SK-N-SH (cell line): Measurements from ENCODE around the gene LNP1. TPM values are rescaled to one million over a fixed set of nuclear protein-coding genes. Genes with fewer than 3 reads are reported as not detected.

Source experiments
- CTCF ChIA-PET: fragments of 300-600, 350-600 bp; formaldehyde crosslinking; extraction: SDS; loops from one replicate; lab custom pipeline; 2021; lab: Yijun Ruan, JAX
- POLR2A ChIA-PET: fragments of 350-600 bp; sonication (Branson Sonifier 250); formaldehyde crosslinking; extraction: SDS; loops from one replicate; lab custom pipeline; 2020; ENCODE audit warnings: antibody characterized with exemption, inconsistent platforms; lab: Yijun Ruan, JAX
- DNase-seq: peaks from one replicate; pipeline ENCODE4 v3.0.0; 2012
- H2AFZ ChIP-seq: fragments of 200-600 bp; sonication (generic); 2 replicates; pipeline ENCODE4 v1.8.1; 2016; ENCODE audit warnings: antibody characterized with exemption, mild to moderate bottlenecking, low read depth
- H3F3A ChIP-seq: fragments of 200-600 bp; sonication (generic); replicated peaks from 2 replicates; pipeline ENCODE3; 2016; ENCODE audit warnings: antibody characterized with exemption, mild to moderate bottlenecking; ENCODE audit not compliant: insufficient read depth
- H3K27ac ChIP-seq, 2 experiments: fragments of 200-500 bp in 1 of 2; fragments of 200-600 bp in 1 of 2; sonication (Bioruptor generic) in 1 of 2; sonication (generic), shearing (Covaris generic) in 1 of 2; 2 replicates each; pipeline versions ENCODE4 v1.5.1 to v1.6.1; 2014 to 2016; ENCODE audit warnings: low read depth in 2 of 2, inconsistent platforms in 1 of 2, low read length in 1 of 2, mild to moderate bottlenecking in 1 of 2, mixed read lengths in 1 of 2
- H3K27me3 ChIP-seq: fragments of 200-600 bp; sonication (generic), shearing (Covaris generic); 2 replicates; pipeline ENCODE4 v1.6.1; 2016; ENCODE audit warnings: mixed run types; ENCODE audit not compliant: insufficient read depth
- H3K36me3 ChIP-seq, 2 experiments: fragments of 200-500 bp in 1 of 2; fragments of 200-600 bp in 1 of 2; sonication (Bioruptor generic) in 1 of 2; sonication (generic) in 1 of 2; replicated peaks in 1 of 2; 2 replicates each; pipeline versions ENCODE3 to v1.5.1; 2014 to 2016; ENCODE audit warnings: low read length in 1 of 2, mild to moderate bottlenecking in 1 of 2; ENCODE audit not compliant: insufficient read depth in 2 of 2, control insufficient read depth in 1 of 2
- H3K4me1 ChIP-seq, 2 experiments: fragments of 200-500 bp in 1 of 2; fragments of 200-600 bp in 1 of 2; sonication (Bioruptor generic) in 1 of 2; sonication (generic), shearing (Covaris generic) in 1 of 2; 2 replicates each; pipeline versions ENCODE4 v1.5.1 to v1.6.1; 2014 to 2016; ENCODE audit warnings: low read depth in 1 of 2, low read length in 1 of 2, mixed run types in 1 of 2; ENCODE audit not compliant: insufficient read depth in 2 of 2, control insufficient read depth in 1 of 2
- H3K4me2 ChIP-seq: fragments of 200-600 bp; sonication (generic), shearing (Covaris generic); 2 replicates; pipeline ENCODE4 v1.6.1; 2017; ENCODE audit warnings: mixed run types
- H3K4me3 ChIP-seq, 2 experiments: fragments of 200-500 bp in 1 of 2; fragments of 200-600 bp in 1 of 2; sonication (Bioruptor generic) in 1 of 2; sonication (generic), shearing (Covaris generic) in 1 of 2; 2 replicates each; pipeline versions ENCODE4 v1.5.1 to v1.8.1; 2014 to 2016; ENCODE audit warnings: low read depth in 2 of 2, inconsistent platforms in 1 of 2, low read length in 1 of 2, mild to moderate bottlenecking in 1 of 2, mixed read lengths in 1 of 2, moderate library complexity in 1 of 2
- H3K79me2 ChIP-seq: fragments of 200-600 bp; sonication (generic); 2 replicates; pipeline ENCODE4 v1.8.1; 2017; ENCODE audit warnings: mild to moderate bottlenecking; ENCODE audit not compliant: insufficient read depth
- H3K9ac ChIP-seq: fragments of 200-600 bp; sonication (generic); 2 replicates; pipeline ENCODE4 v1.6.1; 2017; ENCODE audit warnings: mixed run types
- H3K9me2 ChIP-seq: fragments of 200-600 bp; sonication (generic); 2 replicates; pipeline ENCODE4 v1.6.1; 2017; ENCODE audit warnings: mixed run types
- H3K9me3 ChIP-seq: fragments of 200-600 bp; sonication (generic); 2 replicates; pipeline ENCODE4 v1.6.1; 2017; ENCODE audit warnings: mixed run types, mild to moderate bottlenecking, moderate library complexity
- H4K20me1 ChIP-seq: fragments of 200-600 bp; sonication (generic); 2 replicates; pipeline ENCODE4 v1.6.1; 2017; ENCODE audit warnings: mild to moderate bottlenecking, mixed run types; ENCODE audit not compliant: insufficient read depth
- CHD2 ChIP-seq: fragments of 150-350 bp; IDR thresholded peaks from 2 replicates; pipeline ENCODE4 v1.6.1; 2018; ENCODE audit warnings: low read length; ENCODE audit not compliant: partially characterized antibody
- ELF1 ChIP-seq: IDR thresholded peaks from 2 replicates; pipeline ENCODE4 v1.4.0; 2012
- EP300 ChIP-seq, 2 experiments: IDR thresholded peaks; 2 replicates each; pipeline versions ENCODE4 v1.4.0 to v1.6.1; 2012; ENCODE audit warnings: borderline replicate concordance in 1 of 2, low read depth in 1 of 2, low read length in 1 of 2
- FOSL2 ChIP-seq: IDR thresholded peaks from 2 replicates; pipeline ENCODE4 v1.4.0; 2012; ENCODE audit warnings: low read depth, mild to moderate bottlenecking, moderate library complexity, borderline replicate concordance
- MEF2A ChIP-seq: IDR thresholded peaks from 2 replicates; pipeline ENCODE4 v1.4.0; 2012; ENCODE audit warnings: low read depth, borderline replicate concordance
- NFIC ChIP-seq: IDR thresholded peaks from 2 replicates; pipeline ENCODE4 v1.4.0; 2012; ENCODE audit warnings: borderline replicate concordance
- NRF1 ChIP-seq: IDR thresholded peaks from 2 replicates; pipeline ENCODE4 v1.6.1; 2012; ENCODE audit warnings: low read depth, mild to moderate bottlenecking, low read length
- RAD21 ChIP-seq: IDR thresholded peaks from 2 replicates; pipeline ENCODE4 v1.6.1; 2012; ENCODE audit warnings: mild to moderate bottlenecking, low read length
- RXRA ChIP-seq: IDR thresholded peaks from 2 replicates; pipeline ENCODE4 v1.4.0; 2012; ENCODE audit warnings: low read depth, mild to moderate bottlenecking, borderline replicate concordance
- SMC3 ChIP-seq: IDR thresholded peaks from 2 replicates; pipeline ENCODE4 v1.6.1; 2012; ENCODE audit warnings: low read depth, low read length, improper control_type of control experiment
- WGBS: methylation state at CpG from one replicate; pipeline ENCODE4 v1.1.6; 2017; ENCODE audit warnings: low lambda C conversion rate; 5-methylcytosine and 5-hydroxymethylcytosine counted together
- polyA plus RNA-seq, 3 experiments: library from polyadenylated mRNA; depleted of rRNA; stranded (reverse); fragments of >200 nt; gene quantifications; 2 replicates each; pipeline ENCODE4 v1.2.3, GENCODE V29; 2012
- TF ChIP-seq, protein P1 (sequence below): IDR thresholded peaks from 2 replicates; pipeline ENCODE4 v1.4.0; 2012; ENCODE audit warnings: low read depth
- TF ChIP-seq, protein P2 (sequence below): IDR thresholded peaks from 2 replicates; pipeline ENCODE4; 2012
- TF ChIP-seq, protein P3 (sequence below): fragments of 150-350 bp; IDR thresholded peaks from 2 replicates; pipeline ENCODE4 v1.6.1; 2017; ENCODE audit warnings: antibody characterized with exemption, low read length, low read depth, borderline replicate concordance
- TF ChIP-seq, protein P4 (sequence below): fragments of 150-350 bp; IDR thresholded peaks from 2 replicates; pipeline ENCODE4 v1.6.1; 2016; ENCODE audit warnings: mild to moderate bottlenecking, low read depth, low read length
- TF ChIP-seq, protein P5 (sequence below): IDR thresholded peaks from 2 replicates; pipeline ENCODE4 v1.6.1; 2012; ENCODE audit warnings: mild to moderate bottlenecking, low read depth, low read length, moderate library complexity

Gene LNP1
- polyA plus RNA-seq, 1 of the 3 experiments (the other 2 are of a cell fraction): 2.3 TPM

DNA sequence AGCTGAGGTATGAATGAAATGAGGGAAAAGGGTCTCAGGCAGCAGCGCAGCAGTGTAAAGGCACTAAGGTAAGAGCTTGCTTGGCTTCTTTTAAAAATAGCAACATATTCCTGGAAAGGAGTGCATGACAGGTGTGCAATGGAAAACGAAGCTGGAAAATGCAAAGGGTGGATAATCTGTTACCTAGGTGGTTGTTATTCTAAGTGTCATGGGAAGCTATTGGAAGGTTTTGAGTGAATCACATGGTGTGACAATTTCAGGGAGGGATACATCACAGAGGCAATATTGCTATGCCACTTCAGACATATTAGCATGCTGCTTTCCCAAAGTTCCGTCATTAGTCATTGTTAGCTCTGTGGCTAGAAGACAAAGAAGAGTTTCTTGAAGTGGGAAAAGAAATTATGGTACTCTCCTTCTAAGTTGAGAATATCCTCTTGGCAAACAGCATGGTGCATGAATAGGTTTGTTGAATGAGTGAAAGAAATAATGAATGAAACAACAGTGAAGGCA lies 62.4 kb downstream of the LNP1 start (continued):
- TF ChIP-seq SMC3 (no peak), CHD2 (no peak), RXRA (no peak), MEF2A (no peak)
- TF ChIP-seq, protein P1, sequence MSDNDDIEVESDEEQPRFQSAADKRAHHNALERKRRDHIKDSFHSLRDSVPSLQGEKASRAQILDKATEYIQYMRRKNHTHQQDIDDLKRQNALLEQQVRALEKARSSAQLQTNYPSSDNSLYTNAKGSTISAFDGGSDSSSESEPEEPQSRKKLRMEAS: no peak

DNA sequence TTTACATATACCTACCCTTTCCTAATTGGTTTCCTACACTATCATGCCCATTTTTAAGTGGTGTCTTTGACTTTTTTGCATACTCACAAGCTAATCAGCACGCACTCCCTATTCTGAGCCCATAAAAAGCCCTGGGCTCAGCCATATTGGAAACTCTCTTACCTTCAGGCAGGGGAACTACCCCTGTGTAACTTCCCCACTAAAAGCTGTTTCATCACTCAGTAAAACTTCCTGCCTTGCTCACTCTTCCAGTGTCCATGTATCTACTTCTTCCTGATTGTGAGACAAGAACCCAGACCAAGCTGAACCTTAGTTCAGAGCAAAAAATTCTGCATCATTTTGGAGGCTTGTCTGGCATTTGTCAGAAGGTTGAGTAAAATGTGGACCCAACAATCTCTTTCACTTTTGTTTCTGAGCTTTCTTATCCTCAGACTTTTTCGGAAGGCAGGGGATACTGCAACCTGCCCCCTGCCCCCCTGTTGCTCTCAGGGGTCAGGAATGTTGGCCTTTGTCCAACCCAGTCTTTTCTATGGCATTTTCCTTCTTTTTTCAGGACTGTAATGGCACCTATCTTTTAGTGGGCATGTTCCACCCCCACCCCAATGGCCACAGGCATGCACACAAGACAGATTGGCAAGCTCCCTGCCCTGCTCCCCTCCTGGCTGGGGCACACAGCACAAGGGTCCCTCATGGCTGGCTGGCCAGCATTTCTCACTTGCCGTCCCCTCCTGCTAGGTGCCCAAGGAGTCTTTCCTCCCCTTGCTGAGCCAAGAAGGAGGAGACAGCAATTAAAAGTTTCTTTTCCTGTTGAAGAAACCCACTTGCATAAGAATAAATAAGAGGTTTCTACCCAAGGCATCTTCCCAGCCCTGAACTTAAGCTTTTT lies 64.8 kb downstream of the LNP1 start:
- Histone ChIP-seq H2AFZ (no peak overlapping the region), H3K4me2 (0 out of 2 replicates have a peak overlapping the region, but pooled peaks have one; percentile 20), H3K36me3 (no peaks in the 10 kb centered on the region), H3K79me2 (no peaks in the 10 kb centered on the region), H3K9ac (no peak overlapping the region), H3K9me2 (no peaks in the 10 kb centered on the region), H3K27ac (no peak overlapping the region), H4K20me1 (no peaks in the 10 kb centered on the region), H3K9me3 (no peaks in the 10 kb centered on the region), H3K4me1 (0 out of 4 replicates have a peak, but pooled peaks cover 0 to 2% of the 10 kb centered on the region in 2 experiments), H3K27me3 (no peaks in the 10 kb centered on the region), H3K4me3 (no peak overlapping the region), H3F3A (no peaks in the 10 kb centered on the region)
- no peak for DNase-seq
- TF ChIP-seq RAD21 (no peak), FOSL2 (no peak), NRF1 (no peak)
- TF ChIP-seq, protein P2, sequence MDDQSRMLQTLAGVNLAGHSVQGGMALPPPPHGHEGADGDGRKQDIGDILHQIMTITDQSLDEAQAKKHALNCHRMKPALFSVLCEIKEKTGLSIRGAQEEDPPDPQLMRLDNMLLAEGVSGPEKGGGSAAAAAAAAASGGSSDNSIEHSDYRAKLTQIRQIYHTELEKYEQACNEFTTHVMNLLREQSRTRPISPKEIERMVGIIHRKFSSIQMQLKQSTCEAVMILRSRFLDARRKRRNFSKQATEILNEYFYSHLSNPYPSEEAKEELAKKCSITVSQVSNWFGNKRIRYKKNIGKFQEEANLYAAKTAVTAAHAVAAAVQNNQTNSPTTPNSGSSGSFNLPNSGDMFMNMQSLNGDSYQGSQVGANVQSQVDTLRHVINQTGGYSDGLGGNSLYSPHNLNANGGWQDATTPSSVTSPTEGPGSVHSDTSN: no peak
- ChIA-PET POLR2A (no interaction called here), CTCF (interaction anchor here (1.1 to 9.2 kb wide), 2 partner anchors 125 to 730 kb away, joined by 5 to 224 read pairs; no protein-coding TSS in a partner anchor)
- 86% methylated on average over 3 of the region's 3 CpGs for WGBS

DNA sequence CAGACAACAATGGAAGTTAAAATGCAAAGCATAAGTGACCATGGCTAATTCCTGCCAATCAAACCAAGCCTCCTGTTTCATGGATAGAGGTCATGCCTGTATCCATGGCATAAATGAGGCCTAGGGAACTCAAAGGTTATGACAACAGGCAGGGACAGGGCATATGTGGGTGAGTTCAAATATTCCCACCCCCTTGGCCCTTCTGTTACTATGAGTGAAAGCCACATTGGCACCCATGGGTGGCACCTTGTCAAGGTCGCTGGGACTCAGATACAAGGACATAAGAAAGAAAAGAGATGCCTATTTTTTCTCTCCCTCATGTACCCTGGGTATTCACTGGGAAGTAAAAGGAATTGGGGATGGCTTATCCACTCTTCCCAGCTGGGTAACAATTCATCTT lies 65.8 kb downstream of the LNP1 start:
- 64% methylated on average over 1 of the region's 1 CpG for WGBS
- POLR2A ChIA-PET: no interaction called here
- Histone ChIP-seq H3K27me3 (no peaks in the 10 kb centered on the region), H3K36me3 (no peaks in the 10 kb centered on the region), H3K4me1 (0 out of 4 replicates have a peak, but pooled peaks cover 0 to 2% of the 10 kb centered on the region in 2 experiments), H3K9ac (no peak overlapping the region), H3K9me2 (no peaks in the 10 kb centered on the region), H2AFZ (no peak overlapping the region), H3K27ac (no peak overlapping the region), H4K20me1 (no peaks in the 10 kb centered on the region), H3F3A (no peaks in the 10 kb centered on the region), H3K4me2 (no peak overlapping the region), H3K4me3 (no peak overlapping the region), H3K9me3 (no peaks in the 10 kb centered on the region), H3K79me2 (no peaks in the 10 kb centered on the region)
- DNase-seq: no peak
- CTCF ChIA-PET: interaction anchor here (1.1 to 9.2 kb wide), 3 partner anchors 124 to 729 kb away, joined by 5 to 224 read pairs (median 5); no protein-coding TSS in a partner anchor
- TF ChIP-seq MEF2A (no peak), NFIC (no peak), ELF1 (no peak), EP300 (IDR thresholded peaks at IDR 0.05; ENCODE audit: borderline replicate concordance in 1 of 2, low read depth in 1 of 2, low read length in 1 of 2) (no peak)
- TF ChIP-seq, protein P3, sequence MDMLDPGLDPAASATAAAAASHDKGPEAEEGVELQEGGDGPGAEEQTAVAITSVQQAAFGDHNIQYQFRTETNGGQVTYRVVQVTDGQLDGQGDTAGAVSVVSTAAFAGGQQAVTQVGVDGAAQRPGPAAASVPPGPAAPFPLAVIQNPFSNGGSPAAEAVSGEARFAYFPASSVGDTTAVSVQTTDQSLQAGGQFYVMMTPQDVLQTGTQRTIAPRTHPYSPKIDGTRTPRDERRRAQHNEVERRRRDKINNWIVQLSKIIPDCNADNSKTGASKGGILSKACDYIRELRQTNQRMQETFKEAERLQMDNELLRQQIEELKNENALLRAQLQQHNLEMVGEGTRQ: no peak
- TF ChIP-seq, protein P4, sequence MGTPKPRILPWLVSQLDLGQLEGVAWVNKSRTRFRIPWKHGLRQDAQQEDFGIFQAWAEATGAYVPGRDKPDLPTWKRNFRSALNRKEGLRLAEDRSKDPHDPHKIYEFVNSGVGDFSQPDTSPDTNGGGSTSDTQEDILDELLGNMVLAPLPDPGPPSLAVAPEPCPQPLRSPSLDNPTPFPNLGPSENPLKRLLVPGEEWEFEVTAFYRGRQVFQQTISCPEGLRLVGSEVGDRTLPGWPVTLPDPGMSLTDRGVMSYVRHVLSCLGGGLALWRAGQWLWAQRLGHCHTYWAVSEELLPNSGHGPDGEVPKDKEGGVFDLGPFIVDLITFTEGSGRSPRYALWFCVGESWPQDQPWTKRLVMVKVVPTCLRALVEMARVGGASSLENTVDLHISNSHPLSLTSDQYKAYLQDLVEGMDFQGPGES: no peak
- TF ChIP-seq, protein P5, sequence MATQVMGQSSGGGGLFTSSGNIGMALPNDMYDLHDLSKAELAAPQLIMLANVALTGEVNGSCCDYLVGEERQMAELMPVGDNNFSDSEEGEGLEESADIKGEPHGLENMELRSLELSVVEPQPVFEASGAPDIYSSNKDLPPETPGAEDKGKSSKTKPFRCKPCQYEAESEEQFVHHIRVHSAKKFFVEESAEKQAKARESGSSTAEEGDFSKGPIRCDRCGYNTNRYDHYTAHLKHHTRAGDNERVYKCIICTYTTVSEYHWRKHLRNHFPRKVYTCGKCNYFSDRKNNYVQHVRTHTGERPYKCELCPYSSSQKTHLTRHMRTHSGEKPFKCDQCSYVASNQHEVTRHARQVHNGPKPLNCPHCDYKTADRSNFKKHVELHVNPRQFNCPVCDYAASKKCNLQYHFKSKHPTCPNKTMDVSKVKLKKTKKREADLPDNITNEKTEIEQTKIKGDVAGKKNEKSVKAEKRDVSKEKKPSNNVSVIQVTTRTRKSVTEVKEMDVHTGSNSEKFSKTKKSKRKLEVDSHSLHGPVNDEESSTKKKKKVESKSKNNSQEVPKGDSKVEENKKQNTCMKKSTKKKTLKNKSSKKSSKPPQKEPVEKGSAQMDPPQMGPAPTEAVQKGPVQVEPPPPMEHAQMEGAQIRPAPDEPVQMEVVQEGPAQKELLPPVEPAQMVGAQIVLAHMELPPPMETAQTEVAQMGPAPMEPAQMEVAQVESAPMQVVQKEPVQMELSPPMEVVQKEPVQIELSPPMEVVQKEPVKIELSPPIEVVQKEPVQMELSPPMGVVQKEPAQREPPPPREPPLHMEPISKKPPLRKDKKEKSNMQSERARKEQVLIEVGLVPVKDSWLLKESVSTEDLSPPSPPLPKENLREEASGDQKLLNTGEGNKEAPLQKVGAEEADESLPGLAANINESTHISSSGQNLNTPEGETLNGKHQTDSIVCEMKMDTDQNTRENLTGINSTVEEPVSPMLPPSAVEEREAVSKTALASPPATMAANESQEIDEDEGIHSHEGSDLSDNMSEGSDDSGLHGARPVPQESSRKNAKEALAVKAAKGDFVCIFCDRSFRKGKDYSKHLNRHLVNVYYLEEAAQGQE: no peak
- TF ChIP-seq, protein P2: no peak
